Esophagus muscularis mucosa (tissue), 4 donors: ENCODE measurements around the gene SIGLEC14. TPM values are rescaled to one million over a fixed set of nuclear protein-coding genes. Genes with fewer than 3 reads are reported as not detected.

ENCODE experiments used
- DNase-seq: peaks from one replicate; pipeline ENCODE4 v3.0.0-alpha.2; 2017; ENCODE audit errors: extremely low spot score
- H3K27ac ChIP-seq, 4 donors: fragments of 200-600 bp; sonication (generic); replicated peaks in 1 of 4; 1 replicate in 3 of 4; 2 replicates in 1 of 4; pipeline ENCODE4 v1.5.1; 2016 to 2019; ENCODE audit warnings: mild to moderate bottlenecking in 1 of 4
- H3K27me3 ChIP-seq, 4 donors: fragments of 200-600 bp; sonication (generic); one replicate each; pipeline versions ENCODE4 v1.5.1 to v1.6.0; 2016 to 2019
- H3K36me3 ChIP-seq, 4 donors: fragments of 200-600 bp; sonication (generic); one replicate each; pipeline ENCODE4 v1.5.1; 2016 to 2019
- H3K4me1 ChIP-seq, 4 donors: fragments of 200-600 bp; sonication (generic); one replicate each; pipeline ENCODE4 v1.5.1; 2016 to 2019
- H3K4me3 ChIP-seq, 4 donors: fragments of 200-600 bp; sonication (generic); 1 replicate in 2 of 4; 2 replicates in 2 of 4; pipeline ENCODE4 v1.5.1; 2016 to 2019; ENCODE audit warnings: mild to moderate bottlenecking in 4 of 4, moderate library complexity in 1 of 4
- H3K9me3 ChIP-seq, 4 donors: fragments of 200-600 bp; sonication (generic); 1 replicate in 3 of 4; 2 replicates in 1 of 4; pipeline ENCODE4 v1.5.1; 2016 to 2019
- EP300 ChIP-seq: sonication (generic); formaldehyde crosslinking; IDR thresholded peaks from one replicate; pipeline ENCODE4 v1.6.1; 2017; ENCODE audit warnings: antibody characterized with exemption
- POLR2A ChIP-seq: fragments of 450-650 bp; IDR thresholded peaks from one replicate; pipeline ENCODE4 v1.6.1; 2017; ENCODE audit warnings: antibody characterized with exemption, moderate library complexity, mild to moderate bottlenecking, low read depth
- POLR2AphosphoS5 ChIP-seq, 2 donors: sonication (generic); formaldehyde crosslinking; IDR thresholded peaks; one replicate each; pipeline ENCODE4 v1.6.1; 2017; ENCODE audit warnings: antibody characterized with exemption in 2 of 2
- WGBS: methylation state at CpG from one replicate; pipeline ENCODE4 v1.1.5; 2018; 5-methylcytosine and 5-hydroxymethylcytosine counted together
- intact Hi-C: fragments of 100-400 bp; cut with DNase I; formaldehyde crosslinking; loops from one replicate; pipeline ENCODE4 v1.15.1; 2023
- total RNA-seq, 4 donors: library from RNA; depleted of rRNA; stranded (reverse); fragments of >200 nt; gene quantifications; one replicate each; pipeline versions ENCODE4 v1.1.0 to v1.2.1, GENCODE V29; 2016
- TF ChIP-seq, protein P1 (sequence below), 3 experiments: fragments of 200-600 bp in 2 of 3; fragments of 450-650 bp in 1 of 3; sonication (generic) in 2 of 3; IDR thresholded peaks; one replicate each; pipeline ENCODE4 v1.5.1; 2017 to 2019; ENCODE audit warnings: antibody characterized with exemption in 3 of 3, mild to moderate bottlenecking in 2 of 3, moderate library complexity in 1 of 3

Gene SIGLEC14
- total RNA-seq, 4 donors from 2014 or later = 2.5 to 9.9 (median 5.0) TPM; not detected in 1

DNA sequence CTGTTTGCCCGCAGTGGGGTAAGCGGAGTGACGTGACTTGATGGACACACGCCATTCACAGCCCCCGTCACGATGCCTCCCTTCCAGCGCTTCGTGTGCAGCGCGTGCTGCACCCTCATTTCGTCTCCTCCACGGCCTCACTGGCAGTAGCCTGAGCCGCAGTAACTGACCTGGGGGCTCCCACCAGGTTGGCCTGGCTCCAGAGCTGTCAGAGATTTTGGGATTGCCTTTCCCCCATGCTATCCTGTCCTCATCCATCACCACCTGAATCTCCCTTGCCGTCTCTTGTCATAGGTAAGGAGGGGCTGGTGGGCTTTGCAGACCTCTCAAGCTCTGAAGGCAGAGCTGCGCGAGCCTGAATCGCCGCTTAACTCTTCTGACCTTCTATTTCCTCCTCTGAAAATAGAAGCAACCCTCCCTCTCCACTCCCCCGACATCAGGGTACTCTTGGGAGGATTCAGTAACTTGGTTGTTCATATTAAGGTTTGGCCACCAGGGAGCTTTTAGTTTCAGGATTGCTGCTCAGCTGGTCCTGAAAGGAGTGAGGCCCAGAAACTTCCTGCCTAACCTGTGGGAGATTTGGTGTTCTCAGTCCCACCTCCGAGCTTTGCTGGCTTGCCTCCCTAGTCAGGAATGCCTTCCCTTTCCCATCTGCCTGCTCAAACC, 44.3 kb downstream of the SIGLEC14 start:
- H3K36me3 ChIP-seq = peaks cover 0 to 5% (median 0%) of the 10 kb centered on the region in 4 donors
- no peak overlapping the region for H3K27ac ChIP-seq
- DNase-seq = peak; percentile 57
- peaks cover 0 to 11% (median 0%) of the 10 kb centered on the region in 4 donors for H3K4me1 ChIP-seq
- intact Hi-C loops = loop anchor here (10.0 kb wide), 1 partner anchor 52 kb away; no protein-coding TSS in a partner anchor
- 88% methylated on average over 20 of the region's 20 CpGs for WGBS
- peaks cover 0 to 56% (median 2%) of the 10 kb centered on the region in 4 donors for H3K27me3 ChIP-seq
- H3K9me3 ChIP-seq = no peaks in the 10 kb centered on the region
- H3K4me3 ChIP-seq = no peak overlapping the region
- TF ChIP-seq POLR2A = no peak
- TF ChIP-seq, protein P1, sequence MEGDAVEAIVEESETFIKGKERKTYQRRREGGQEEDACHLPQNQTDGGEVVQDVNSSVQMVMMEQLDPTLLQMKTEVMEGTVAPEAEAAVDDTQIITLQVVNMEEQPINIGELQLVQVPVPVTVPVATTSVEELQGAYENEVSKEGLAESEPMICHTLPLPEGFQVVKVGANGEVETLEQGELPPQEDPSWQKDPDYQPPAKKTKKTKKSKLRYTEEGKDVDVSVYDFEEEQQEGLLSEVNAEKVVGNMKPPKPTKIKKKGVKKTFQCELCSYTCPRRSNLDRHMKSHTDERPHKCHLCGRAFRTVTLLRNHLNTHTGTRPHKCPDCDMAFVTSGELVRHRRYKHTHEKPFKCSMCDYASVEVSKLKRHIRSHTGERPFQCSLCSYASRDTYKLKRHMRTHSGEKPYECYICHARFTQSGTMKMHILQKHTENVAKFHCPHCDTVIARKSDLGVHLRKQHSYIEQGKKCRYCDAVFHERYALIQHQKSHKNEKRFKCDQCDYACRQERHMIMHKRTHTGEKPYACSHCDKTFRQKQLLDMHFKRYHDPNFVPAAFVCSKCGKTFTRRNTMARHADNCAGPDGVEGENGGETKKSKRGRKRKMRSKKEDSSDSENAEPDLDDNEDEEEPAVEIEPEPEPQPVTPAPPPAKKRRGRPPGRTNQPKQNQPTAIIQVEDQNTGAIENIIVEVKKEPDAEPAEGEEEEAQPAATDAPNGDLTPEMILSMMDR (IDR thresholded peaks at IDR 0.05) = no peak
- no peak for TF ChIP-seq EP300
- TF ChIP-seq POLR2AphosphoS5 (IDR thresholded peaks at IDR 0.05) = no peak

DNA sequence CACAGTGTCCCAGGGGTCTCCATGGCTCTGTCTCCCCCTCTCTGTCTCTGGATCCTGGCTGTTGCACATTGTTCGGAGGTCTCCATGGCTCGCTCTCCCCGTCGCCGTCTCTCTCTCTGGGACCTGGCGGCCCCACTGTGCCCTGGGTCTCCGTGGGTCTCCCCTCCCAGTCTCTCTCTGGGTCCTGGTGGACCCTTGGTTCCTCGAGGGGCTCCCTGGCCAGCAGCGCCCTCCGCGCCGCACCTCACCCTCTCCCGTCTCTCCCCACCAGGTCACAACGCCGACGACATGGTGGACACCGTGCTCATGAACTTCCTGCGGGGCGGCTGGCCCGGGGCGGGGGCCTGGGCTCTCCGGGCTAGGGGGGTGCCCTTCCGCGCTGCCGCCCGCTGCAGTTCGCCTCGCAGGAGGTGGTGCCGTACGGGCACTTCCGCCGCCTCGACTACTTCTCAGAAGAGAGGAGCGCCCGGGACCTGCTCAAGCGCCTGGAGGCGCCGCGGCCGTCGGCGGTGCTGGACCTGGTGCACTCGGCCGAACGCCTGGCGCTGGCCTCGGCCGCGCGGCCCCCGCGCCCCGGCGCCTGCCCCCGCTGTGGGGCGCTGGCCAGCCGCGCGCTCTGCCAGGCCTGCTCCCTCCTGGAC, 45.6 kb downstream of the SIGLEC14 start:
- Histone ChIP-seq H3K27me3 (peaks cover 0 to 56% (median 2%) of the 10 kb centered on the region in 4 donors), H3K9me3 (no peaks in the 10 kb centered on the region), H3K4me1 (peaks cover 0 to 11% (median 0%) of the 10 kb centered on the region in 4 donors), H3K27ac (no peak overlapping the region), H3K36me3 (peaks cover 0 to 5% (median 0%) of the 10 kb centered on the region in 4 donors), H3K4me3 (peak overlapping the region in 1 of 4 donors; percentile 20)
- TF ChIP-seq POLR2AphosphoS5 (IDR thresholded peaks at IDR 0.05) (no peak), POLR2A (no peak), EP300 (no peak)
- TF ChIP-seq, protein P1 (IDR thresholded peaks at IDR 0.05) = no peak
- intact Hi-C loops = loop anchor here (10.0 kb wide), 1 partner anchor 54 kb away; no protein-coding TSS in a partner anchor
- 6% methylated on average over 29 of the region's 59 CpGs for WGBS
- peak; percentile 37 for DNase-seq

DNA sequence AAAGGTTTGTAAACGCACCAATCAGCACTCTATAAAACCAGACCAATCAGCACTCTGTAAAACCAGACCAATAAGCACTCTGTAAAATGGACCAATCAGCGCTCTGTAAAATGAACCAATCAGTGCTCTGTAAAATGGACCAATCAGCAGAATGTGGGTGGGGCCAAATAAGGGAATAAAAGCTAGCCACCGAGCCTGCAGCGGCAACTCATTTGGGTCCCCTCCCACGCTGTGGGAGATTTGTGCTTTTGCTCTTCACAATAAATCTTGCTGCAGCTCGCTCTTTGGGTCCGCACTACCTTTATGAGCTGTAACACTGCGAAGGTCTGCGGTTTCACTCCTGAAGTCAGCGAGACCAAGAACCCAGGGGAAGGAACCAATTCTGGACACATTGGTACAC, 47.5 kb downstream of the SIGLEC14 start:
- peak; percentile 12 for DNase-seq
- Histone ChIP-seq H3K27ac (no peak overlapping the region), H3K4me3 (no peak overlapping the region), H3K4me1 (peaks cover 6 to 20% (median 7%) of the 10 kb centered on the region in 4 donors), H3K36me3 (peaks cover 0 to 5% (median 0%) of the 10 kb centered on the region in 4 donors), H3K27me3 (peaks cover 0 to 56% (median 2%) of the 10 kb centered on the region in 4 donors), H3K9me3 (no peaks in the 10 kb centered on the region)
- 95% methylated on average over 10 of the region's 10 CpGs for WGBS
- intact Hi-C loops = loop anchor here (5.0 kb wide), 1 partner anchor 492 kb away; the partner anchor contains the start of gene CTU1
- TF ChIP-seq, protein P1 (IDR thresholded peaks at IDR 0.05) = no peak
- TF ChIP-seq EP300 (no peak), POLR2AphosphoS5 (IDR thresholded peaks at IDR 0.05) (no peak), POLR2A (no peak)

DNA sequence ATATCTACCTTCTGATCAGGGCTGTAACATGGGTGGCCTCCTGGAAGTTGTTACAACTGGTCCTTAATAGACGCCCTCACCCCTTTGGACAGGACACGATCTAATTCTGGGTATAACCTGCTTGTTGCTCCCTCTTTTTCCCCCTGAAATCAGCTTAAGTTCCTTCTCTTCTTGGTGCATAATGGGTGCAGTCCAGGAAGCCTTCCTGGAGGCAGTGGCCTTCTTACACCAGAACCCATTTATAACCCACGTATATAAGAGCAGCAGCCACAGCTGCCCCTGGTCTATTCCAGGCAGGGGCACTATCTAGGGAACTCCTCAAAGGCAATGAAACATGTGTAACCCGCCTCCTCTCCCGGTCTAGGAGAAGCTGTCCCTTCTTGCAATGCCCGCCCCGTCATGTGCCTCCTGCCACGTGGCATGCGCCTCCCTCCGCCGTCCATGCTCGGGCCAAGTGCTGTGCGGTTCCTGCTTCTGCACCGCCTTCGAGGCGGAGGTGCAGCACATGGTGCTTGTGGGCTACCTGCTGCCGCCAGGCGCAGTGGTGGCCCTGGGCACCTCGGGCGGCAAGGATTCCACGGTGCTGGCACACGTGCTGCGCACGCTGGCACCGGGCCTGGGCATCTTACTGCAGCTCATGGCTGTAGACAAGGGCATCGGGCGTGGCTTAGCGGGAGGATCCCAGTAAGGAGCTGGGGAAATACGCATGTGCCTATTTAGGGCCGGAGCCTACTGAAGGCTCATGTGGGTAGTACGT, 48.3 kb downstream of the SIGLEC14 start:
- intact Hi-C loops = loop anchor here (5.0 kb wide), 1 partner anchor 491 kb away; the partner anchor contains the start of gene CTU1
- no peak for TF ChIP-seq EP300
- TF ChIP-seq, protein P1 (IDR thresholded peaks at IDR 0.05) = no peak
- TF ChIP-seq POLR2A = no peak
- TF ChIP-seq POLR2AphosphoS5 (IDR thresholded peaks at IDR 0.05) = no peak
- H3K9me3 ChIP-seq = no peaks in the 10 kb centered on the region
- WGBS = 96% methylated on average over 29 of the region's 31 CpGs
- H3K4me1 ChIP-seq = peaks cover 11 to 27% (median 14%) of the 10 kb centered on the region in 4 donors
- H3K36me3 ChIP-seq = peaks cover 0 to 5% (median 0%) of the 10 kb centered on the region in 4 donors
- no peak overlapping the region for H3K27ac ChIP-seq
- DNase-seq = peak; percentile 57
- no peak overlapping the region for H3K4me3 ChIP-seq
- peaks cover 0 to 56% (median 2%) of the 10 kb centered on the region in 4 donors for H3K27me3 ChIP-seq
